Lower lobe of right lung (tissue), 2 donors: ENCODE measurements around the gene FSTL4. TPM values are rescaled to one million over a fixed set of nuclear protein-coding genes. Genes with fewer than 3 reads are reported as not detected.

Source experiments
- ATAC-seq, 2 donors: fragments of 200-7000 bp; cut with Tn5 transposase; one replicate each; pipeline ENCODE4 v1.9.1; 2020 to 2022; ENCODE audit warnings: mild to moderate bottlenecking in 2 of 2, moderate library complexity in 2 of 2
- DNase-seq: peaks from one replicate; pipeline ENCODE4 v3.0.0-alpha.2; 2020
- H3K27ac ChIP-seq: fragments of 200-600 bp; one replicate; pipeline ENCODE4 v1.8.0; 2022
- H3K27me3 ChIP-seq: fragments of 200-600 bp; one replicate; pipeline ENCODE4 v1.8.0; 2022; ENCODE audit warnings: low read depth
- H3K36me3 ChIP-seq: fragments of 200-600 bp; one replicate; pipeline ENCODE4 v1.8.0; 2022; ENCODE audit warnings: mild to moderate bottlenecking
- H3K4me1 ChIP-seq: fragments of 200-600 bp; one replicate; pipeline ENCODE4 v1.8.0; 2022
- H3K4me3 ChIP-seq: fragments of 200-600 bp; one replicate; pipeline ENCODE4 v1.8.0; 2022; ENCODE audit warnings: mild to moderate bottlenecking
- H3K9me3 ChIP-seq: fragments of 200-600 bp; one replicate; pipeline ENCODE4 v1.8.0; 2022
- CTCF ChIP-seq: fragments of 200-600 bp; IDR thresholded peaks from one replicate; pipeline ENCODE4 v1.8.0; 2022; ENCODE audit warnings: antibody characterized with exemption, mild to moderate bottlenecking
- intact Hi-C: fragments of 100-400 bp; cut with DNase I; formaldehyde crosslinking; loops from one replicate; pipeline ENCODE4 v1.11.0; 2022
- total RNA-seq: library from RNA; stranded (reverse); fragmentation: NEBNext Ultra II Directional; extraction: Animal tissue kit (Norgen Biotek cat#: 25700); gene quantifications from one replicate; pipeline ENCODE4 v1.2.1, GENCODE V29; 2021
- donor health status: DM: no; HTN: yes; CAD: no; lungs with severe emphysema.

FSTL4 gene
- total RNA-seq, 1 donor from 2014 or later, result 1.9 TPM

- Histone ChIP-seq H3K27me3 (no peaks in the 10 kb centered on the region), H3K4me1 (no peaks in the 10 kb centered on the region), H3K9me3 (no peaks in the 10 kb centered on the region), H3K4me3 (no peak overlapping the region), H3K27ac (no peak overlapping the region), H3K36me3 (no peaks in the 10 kb centered on the region)
- DNase-seq (no peak), ATAC-seq (no peak)
- no peak for TF ChIP-seq CTCF
- intact Hi-C loops, result no loop called here
These were observed 32.6 kb downstream of the FSTL4 start for GRCh38 chr5:133579766-133580165.

- no peak for TF ChIP-seq CTCF
- Histone ChIP-seq H3K36me3 (no peaks in the 10 kb centered on the region), H3K27ac (no peak overlapping the region), H3K9me3 (no peaks in the 10 kb centered on the region), H3K27me3 (no peaks in the 10 kb centered on the region), H3K4me3 (no peak overlapping the region), H3K4me1 (no peaks in the 10 kb centered on the region)
- no peak for ATAC-seq
- DNase-seq, result no peak
- intact Hi-C loops, result no loop called here
These were observed 43.0 kb downstream of the FSTL4 start for GRCh38 chr5:133569347-133569746.

GRCh38 chr5:133565993-133566392 lies 46.3 kb downstream of the FSTL4 start:
- Histone ChIP-seq H3K27me3 (no peaks in the 10 kb centered on the region), H3K9me3 (no peaks in the 10 kb centered on the region), H3K4me3 (no peak overlapping the region), H3K27ac (no peak overlapping the region), H3K4me1 (no peaks in the 10 kb centered on the region), H3K36me3 (no peaks in the 10 kb centered on the region)
- no peak for DNase-seq
- no peak for TF ChIP-seq CTCF
- no peak for ATAC-seq
- intact Hi-C loops, result no loop called here

- H3K4me1 ChIP-seq, result no peaks in the 10 kb centered on the region
- ATAC-seq, result no peak
- H3K36me3 ChIP-seq, result no peaks in the 10 kb centered on the region
- H3K4me3 ChIP-seq, result no peak overlapping the region
- no peaks in the 10 kb centered on the region for H3K9me3 ChIP-seq
- no peak for DNase-seq
- no peak overlapping the region for H3K27ac ChIP-seq
- no peak for TF ChIP-seq CTCF
- no peaks in the 10 kb centered on the region for H3K27me3 ChIP-seq
- intact Hi-C loops, result no loop called here
These were observed 47.3 kb downstream of the FSTL4 start for GRCh38 chr5:133564921-133565565.

GRCh38 chr5:133562554-133562953 lies 49.8 kb downstream of the FSTL4 start:
- DNase-seq (no peak), ATAC-seq (no peak)
- Histone ChIP-seq H3K4me3 (no peak overlapping the region), H3K9me3 (no peaks in the 10 kb centered on the region), H3K36me3 (no peaks in the 10 kb centered on the region), H3K27me3 (peaks cover 5% of the 10 kb centered on the region), H3K27ac (no peak overlapping the region), H3K4me1 (no peaks in the 10 kb centered on the region)
- no peak for TF ChIP-seq CTCF
- intact Hi-C loops, result no loop called here
